K562 (cell line): Measurements from ENCODE around the gene FRYL. TPM values are rescaled to one million over a fixed set of nuclear protein-coding genes. Genes with fewer than 3 reads are reported as not detected.

Source experiments
- CREB3L1 ChIP-seq: fragments of 450-650 bp; IDR thresholded peaks from 2 replicates; pipeline ENCODE4 v1.6.1; 2014; ENCODE audit warnings: low read depth, mild to moderate bottlenecking, moderate library complexity, borderline replicate concordance
- E2F1 ChIP-seq: sonication (generic); formaldehyde crosslinking; IDR thresholded peaks from 2 replicates; pipeline ENCODE4 v1.8.1; 2023; ENCODE audit warnings: mild to moderate bottlenecking, missing genetic modification reagents, moderate library complexity
- E2F6 ChIP-seq, 2 experiments: IDR thresholded peaks; 2 replicates each; pipeline ENCODE4 v1.6.1; 2011; ENCODE audit warnings: borderline replicate concordance in 1 of 2, control low read depth in 1 of 2, low read depth in 1 of 2, low read length in 1 of 2, mild to moderate bottlenecking in 1 of 2, mixed read lengths in 1 of 2, moderate library complexity in 1 of 2; ENCODE audit not compliant: insufficient read depth in 1 of 2, insufficient read length in 1 of 2, poor library complexity in 1 of 2, severe bottlenecking in 1 of 2; ENCODE audit errors: extremely low read depth in 1 of 2
- GATAD2B ChIP-seq: fragments of 450-650 bp; IDR thresholded peaks from 2 replicates; pipeline ENCODE4 v1.6.1; 2017; ENCODE audit warnings: mild to moderate bottlenecking, borderline replicate concordance
- MEF2A ChIP-seq: IDR thresholded peaks from 2 replicates; pipeline ENCODE4 v1.6.1; 2011; ENCODE audit warnings: low read depth, mild to moderate bottlenecking, low read length, moderate library complexity; ENCODE audit not compliant: control insufficient read depth
- NCOR1 ChIP-seq: fragments of 450-650 bp; IDR thresholded peaks from 2 replicates; pipeline ENCODE4 v1.6.1; 2016; ENCODE audit warnings: mild to moderate bottlenecking, moderate library complexity
- STAT5A ChIP-seq: IDR thresholded peaks from 2 replicates; pipeline ENCODE4 v1.6.1; 2012; ENCODE audit warnings: low read length, inconsistent platforms, borderline replicate concordance
- TCF3 ChIP-seq: sonication (generic); formaldehyde crosslinking; IDR thresholded peaks from 2 replicates; pipeline ENCODE4 v1.4.0; 2020; ENCODE audit warnings: mild to moderate bottlenecking, missing genetic modification reagents
- ZBTB1 ChIP-seq: sonication (generic); formaldehyde crosslinking; IDR thresholded peaks from 2 replicates; pipeline ENCODE4 v1.8.1; 2023; ENCODE audit warnings: missing genetic modification reagents, low read depth, mild to moderate bottlenecking, borderline replicate concordance
- ZNF175 ChIP-seq: fragments of 200-800 bp; sonication (Bioruptor generic); IDR thresholded peaks from 2 replicates; pipeline ENCODE4 v1.6.1; 2016; ENCODE audit warnings: low read depth, mild to moderate bottlenecking, missing genetic modification characterization, missing compliant biosample characterization
- ZNF212 ChIP-seq: fragments of 450-650 bp; formaldehyde crosslinking; IDR thresholded peaks from 2 replicates; pipeline ENCODE4 v1.4.0; 2020; ENCODE audit warnings: mild to moderate bottlenecking
- ZNF224 ChIP-seq: sonication (generic); formaldehyde crosslinking; IDR thresholded peaks from 2 replicates; pipeline ENCODE4 v1.8.0; 2022; ENCODE audit warnings: mild to moderate bottlenecking, missing genetic modification reagents
- polyA plus RNA-seq, 8 experiments: library from polyadenylated mRNA; depleted of rRNA in 4 of 8; stranded (reverse) in 5 of 8; unstranded in 3 of 8; fragments of >200 nt; fragmentation: Nextera tagmentation in 2 of 8; fragmentation: Illumina TruSeq in 1 of 8; extraction: Ambion mirVana in 2 of 8; extraction: Trizol in 1 of 8; gene quantifications; 2 replicates each; pipeline versions ENCODE4 v1.2.1 to v1.2.3, GENCODE V29; 2011 to 2014; ENCODE audit warnings: inconsistent platforms in 1 of 8, missing spikeins in 1 of 8
- total RNA-seq, 7 experiments: library from RNA; depleted of rRNA in 6 of 7; stranded (reverse); fragments of >200 nt in 6 of 7; fragmentation: Illumina TruSeq in 2 of 7; extraction: Trizol in 2 of 7; gene quantifications; 2 replicates each; pipeline versions ENCODE4 v1.2.1 to v1.2.3, GENCODE V29; 2011 to 2021; ENCODE audit warnings: low replicate concordance in 1 of 7
- TF ChIP-seq, protein P1 (sequence below), 2 experiments: fragments of 450-650 bp; IDR thresholded peaks; 2 replicates each; pipeline ENCODE4 v1.6.1; 2016; ENCODE audit warnings: mild to moderate bottlenecking in 2 of 2, borderline replicate concordance in 1 of 2, low read depth in 1 of 2, moderate library complexity in 1 of 2

FRYL gene
- total and polyA plus RNA-seq, 9 of the 15 experiments (the other 6 are each of a cell fraction or from before 2014, with no cell fraction given) = 7.2 to 34.9 (median 15.9) TPM

- TF ChIP-seq, protein P1, sequence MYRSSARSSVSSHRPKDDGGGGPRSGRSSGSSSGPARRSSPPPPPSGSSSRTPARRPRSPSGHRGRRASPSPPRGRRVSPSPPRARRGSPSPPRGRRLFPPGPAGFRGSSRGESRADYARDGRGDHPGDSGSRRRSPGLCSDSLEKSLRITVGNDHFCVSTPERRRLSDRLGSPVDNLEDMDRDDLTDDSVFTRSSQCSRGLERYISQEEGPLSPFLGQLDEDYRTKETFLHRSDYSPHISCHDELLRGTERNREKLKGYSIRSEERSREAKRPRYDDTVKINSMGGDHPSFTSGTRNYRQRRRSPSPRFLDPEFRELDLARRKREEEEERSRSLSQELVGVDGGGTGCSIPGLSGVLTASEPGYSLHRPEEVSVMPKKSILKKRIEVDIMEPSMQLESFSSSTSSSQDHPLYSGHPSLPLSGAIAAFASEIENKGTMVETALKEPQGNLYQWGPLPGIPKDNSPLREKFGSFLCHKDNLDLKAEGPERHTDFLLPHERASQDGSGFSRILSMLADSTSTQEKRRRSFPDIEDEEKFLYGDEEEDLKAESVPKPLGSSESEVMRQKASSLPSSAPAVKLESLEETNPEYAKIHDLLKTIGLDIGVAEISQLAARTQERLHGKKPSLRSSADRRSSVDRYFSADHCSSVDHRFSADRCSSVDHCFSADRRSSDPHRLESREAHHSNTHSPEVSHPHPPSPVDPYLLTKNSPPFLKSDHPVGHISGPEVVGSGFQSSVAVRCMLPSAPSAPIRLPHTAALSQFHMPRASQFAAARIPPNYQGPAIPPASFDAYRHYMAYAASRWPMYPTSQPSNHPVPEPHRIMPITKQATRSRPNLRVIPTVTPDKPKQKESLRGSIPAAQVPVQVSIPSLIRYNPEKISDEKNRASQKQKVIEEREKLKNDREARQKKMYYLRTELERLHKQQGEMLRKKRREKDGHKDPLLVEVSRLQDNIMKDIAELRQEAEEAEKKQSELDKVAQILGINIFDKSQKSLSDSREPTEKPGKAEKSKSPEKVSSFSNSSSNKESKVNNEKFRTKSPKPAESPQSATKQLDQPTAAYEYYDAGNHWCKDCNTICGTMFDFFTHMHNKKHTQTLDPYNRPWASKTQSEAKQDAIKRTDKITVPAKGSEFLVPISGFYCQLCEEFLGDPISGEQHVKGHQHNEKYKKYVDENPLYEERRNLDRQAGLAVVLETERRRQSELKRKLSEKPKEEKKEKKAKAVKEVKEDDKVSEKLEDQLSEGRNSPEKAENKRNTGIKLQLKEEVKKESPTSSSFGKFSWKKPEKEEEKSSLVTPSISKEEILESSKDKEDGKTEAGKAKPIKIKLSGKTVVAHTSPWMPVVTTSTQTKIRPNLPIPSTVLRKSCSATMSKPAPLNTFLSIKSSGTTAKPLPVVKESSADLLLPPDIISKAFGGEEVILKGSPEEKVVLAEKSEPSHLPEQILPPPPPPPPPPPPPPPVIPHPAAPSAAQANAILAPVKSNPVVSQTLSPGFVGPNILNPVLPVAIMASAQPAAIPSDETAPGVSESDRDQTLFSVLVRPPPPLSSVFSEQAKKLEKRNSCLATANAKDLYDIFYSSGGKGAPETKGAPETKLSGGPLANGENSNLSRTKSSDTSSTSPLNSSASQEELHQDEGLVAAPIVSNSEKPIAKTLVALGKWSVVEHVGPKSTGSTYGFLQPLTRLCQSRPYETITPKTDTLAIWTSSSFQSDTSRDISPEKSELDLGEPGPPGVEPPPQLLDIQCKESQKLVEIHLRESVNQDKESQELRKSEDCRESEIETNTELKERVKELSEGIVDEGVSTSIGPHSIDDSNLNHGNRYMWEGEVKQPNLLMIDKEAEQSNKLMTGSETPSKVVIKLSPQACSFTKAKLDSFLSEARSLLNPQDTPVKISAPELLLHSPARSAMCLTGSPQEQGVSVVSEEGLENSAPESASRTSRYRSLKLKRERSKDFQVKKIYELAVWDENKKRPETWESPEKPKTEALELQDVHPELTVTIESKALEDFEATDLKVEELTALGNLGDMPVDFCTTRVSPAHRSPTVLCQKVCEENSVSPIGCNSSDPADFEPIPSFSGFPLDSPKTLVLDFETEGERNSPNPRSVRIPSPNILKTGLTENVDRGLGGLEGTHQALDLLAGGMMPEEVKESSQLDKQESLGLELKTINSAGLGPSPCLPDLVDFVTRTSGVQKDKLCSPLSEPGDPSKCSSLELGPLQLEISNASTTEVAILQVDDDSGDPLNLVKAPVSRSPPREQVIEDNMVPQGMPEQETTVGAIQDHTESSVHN (IDR thresholded peaks at IDR 0.05; ENCODE audit: borderline replicate concordance in 1 of 2, low read depth in 1 of 2) = no peak
- no peak for TF ChIP-seq ZBTB1 (CRISPR knock-in tag)
- TF ChIP-seq NCOR1 = no peak
- no peak for TF ChIP-seq GATAD2B
- TF ChIP-seq CREB3L1 = 0 out of 2 replicates have a peak, but pooled peaks have one; percentile 20
- TF ChIP-seq MEF2A = no peak
- TF ChIP-seq ZNF175 = 0 out of 2 replicates have a peak, but pooled peaks have one; percentile 41
- TF ChIP-seq STAT5A = no peak
- no peak for TF ChIP-seq E2F1 (CRISPR knock-in tag)
- TF ChIP-seq E2F6 (IDR thresholded peaks at IDR 0.05; ENCODE audit: borderline replicate concordance in 1 of 2, extremely low read depth in 1 of 2, insufficient read depth in 1 of 2, insufficient read length in 1 of 2, low read depth in 1 of 2, low read length in 1 of 2, poor library complexity in 1 of 2, severe bottlenecking in 1 of 2) = no peak
- TF ChIP-seq ZNF224 (CRISPR knock-in tag) = no peak
- TF ChIP-seq ZNF212 (CRISPR knock-in tag) = no peak
- TF ChIP-seq TCF3 (CRISPR knock-in tag) = peak; percentile 44; the same call in 1 of the 2 replicates
Observed at GRCh38 chr4:48629458-48629857, 150.6 kb downstream of the FRYL start (continued).
